Suprapubic skin (tissue), 3 donors: Measurements from ENCODE around the gene SOX13.

Experiments used
- CTCF ChIP-seq, 2 donors: fragments of 200-600 bp in 1 of 2; fragments of 450-650 bp in 1 of 2; sonication (generic) in 1 of 2; IDR thresholded peaks; one replicate each; pipeline ENCODE4 v1.5.1; 2016 to 2019; ENCODE audit warnings: antibody characterized with exemption in 2 of 2, mild to moderate bottlenecking in 1 of 2, moderate library complexity in 1 of 2
- EP300 ChIP-seq: sonication (generic); formaldehyde crosslinking; IDR thresholded peaks from one replicate; pipeline ENCODE4 v1.6.1; 2017; ENCODE audit warnings: antibody characterized with exemption
- POLR2A ChIP-seq, 2 donors: fragments of 450-650 bp; IDR thresholded peaks; one replicate each; pipeline ENCODE4 v1.6.1; 2017; ENCODE audit warnings: antibody characterized with exemption in 2 of 2, mild to moderate bottlenecking in 2 of 2, moderate library complexity in 2 of 2

GRCh38 chr1:204136814-204137213 lies 63.9 kb downstream of the SOX13 start:
- TF ChIP-seq EP300: no peak
- no peak for TF ChIP-seq CTCF (IDR thresholded peaks at IDR 0.05)
- no peak for TF ChIP-seq POLR2A (IDR thresholded peaks at IDR 0.05)
